ENCODE data around the gene SPC24.
"Not testable (repeated sequence)": the region's sequence is repeated elsewhere in the genome, so short reads cannot be mapped to it uniquely, and the experiment has no call there.

- TF ChIP-seq CTCF (IDR thresholded peaks at IDR 0.05; ENCODE audit: insufficient read depth, low read depth, low read length); EZH2 (IDR thresholded peaks at IDR 0.05; ENCODE audit: insufficient read depth, low read length): not testable (repeated sequence)
Measured at GRCh38 chr19:11180975-11181374, 25.4 kb upstream of the SPC24 start.
